Stimulated activated CD4-positive, alpha-beta T cell treated with anti-CD3 and anti-CD28 coated beads, Interleukin-4, amount 100 ng/mL, for 4 hours (primary cell): ENCODE data around the gene CYP46A1.

Experiments used
- DNase-seq, 2 experiments: peaks; one replicate each; pipeline ENCODE4 v3.0.0-alpha.2; 2020

CYP46A1 gene

DNA sequence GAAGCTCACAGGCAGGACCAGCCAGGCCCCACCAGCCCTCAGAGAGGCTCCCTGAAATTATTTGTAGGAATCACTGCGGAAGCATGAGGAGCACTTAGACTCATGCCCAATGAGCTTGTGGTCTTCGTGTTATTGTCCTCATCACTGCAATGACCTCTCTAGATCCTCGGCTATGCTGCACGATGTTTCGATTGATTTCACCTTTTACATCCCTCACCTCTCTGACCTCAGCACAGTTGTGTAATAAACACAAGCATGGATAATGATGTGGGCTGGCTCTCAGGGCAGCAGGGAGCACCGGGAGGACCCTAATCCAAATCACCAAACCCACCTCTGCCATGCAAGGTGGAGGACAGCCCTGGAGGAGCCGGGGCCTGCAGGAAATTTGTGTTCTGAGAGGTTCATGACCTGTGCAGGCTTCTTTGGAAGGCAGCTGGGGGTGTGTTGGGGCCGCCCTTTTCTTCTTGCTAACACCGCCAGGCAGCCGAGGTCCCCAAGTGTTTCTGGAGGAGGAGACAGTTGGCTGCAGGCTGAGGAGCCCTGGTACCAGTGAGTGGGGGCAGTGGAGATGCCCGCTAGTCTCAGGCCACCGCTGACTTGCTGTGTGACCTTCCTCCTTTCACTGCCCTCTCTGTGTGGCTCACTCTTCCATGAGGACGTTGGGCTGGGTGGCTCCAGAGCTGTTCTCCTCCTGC, 79.6 kb downstream of the CYP46A1 start:
- no peak for DNase-seq

DNA sequence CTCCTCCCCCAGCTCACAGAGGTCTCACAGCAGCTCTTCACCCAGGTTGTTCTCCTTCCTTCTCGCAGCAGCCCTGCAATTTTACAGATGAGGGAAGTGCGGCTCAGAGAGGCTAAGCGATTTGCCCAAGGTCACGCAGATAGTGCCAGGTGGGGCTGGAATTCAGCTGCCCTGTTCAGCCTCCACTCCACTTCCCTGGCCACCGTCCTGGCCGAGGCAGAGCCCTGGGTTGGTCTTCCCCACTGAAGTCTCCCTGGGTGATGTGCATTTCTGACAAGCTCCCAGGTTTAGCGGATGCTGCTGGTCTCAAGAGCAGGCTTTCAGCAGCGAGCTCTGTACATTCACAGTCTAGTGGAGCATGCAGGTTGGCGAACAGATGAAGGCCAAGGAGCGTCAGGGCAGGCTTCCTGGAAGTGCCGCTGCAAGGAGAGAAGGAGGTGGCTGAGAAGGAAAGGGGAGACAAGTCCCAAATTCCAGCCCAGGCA, 80.2 kb downstream of the CYP46A1 start:
- no peak for DNase-seq

- DNase-seq: no peak
These were observed 84.3 kb downstream of the CYP46A1 start for GRCh38 chr14:99768381-99768780.

DNA sequence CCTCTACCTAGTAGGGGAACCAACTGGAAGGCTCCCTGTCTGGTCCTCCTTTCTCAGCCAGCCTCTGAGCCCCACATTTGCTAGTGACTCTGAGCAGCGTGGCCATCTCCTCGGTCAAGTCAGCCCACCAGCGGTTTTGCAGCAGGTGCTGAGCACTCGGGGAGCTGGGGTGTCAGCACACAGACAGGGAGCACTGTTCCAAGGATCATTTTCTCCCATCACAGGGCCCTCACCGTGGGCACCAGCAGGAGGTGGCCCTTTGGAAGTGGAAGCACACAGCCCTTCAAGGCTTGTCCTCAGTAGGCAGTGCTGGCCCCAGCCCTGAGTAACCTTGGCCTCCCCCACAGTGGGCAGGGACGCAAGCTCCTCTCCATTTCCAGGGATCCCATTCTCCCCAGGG, 85.0 kb downstream of the CYP46A1 start:
- no peak for DNase-seq

GRCh38 chr14:99769799-99770198, 85.7 kb downstream of the CYP46A1 start:
- DNase-seq: no peak

DNA sequence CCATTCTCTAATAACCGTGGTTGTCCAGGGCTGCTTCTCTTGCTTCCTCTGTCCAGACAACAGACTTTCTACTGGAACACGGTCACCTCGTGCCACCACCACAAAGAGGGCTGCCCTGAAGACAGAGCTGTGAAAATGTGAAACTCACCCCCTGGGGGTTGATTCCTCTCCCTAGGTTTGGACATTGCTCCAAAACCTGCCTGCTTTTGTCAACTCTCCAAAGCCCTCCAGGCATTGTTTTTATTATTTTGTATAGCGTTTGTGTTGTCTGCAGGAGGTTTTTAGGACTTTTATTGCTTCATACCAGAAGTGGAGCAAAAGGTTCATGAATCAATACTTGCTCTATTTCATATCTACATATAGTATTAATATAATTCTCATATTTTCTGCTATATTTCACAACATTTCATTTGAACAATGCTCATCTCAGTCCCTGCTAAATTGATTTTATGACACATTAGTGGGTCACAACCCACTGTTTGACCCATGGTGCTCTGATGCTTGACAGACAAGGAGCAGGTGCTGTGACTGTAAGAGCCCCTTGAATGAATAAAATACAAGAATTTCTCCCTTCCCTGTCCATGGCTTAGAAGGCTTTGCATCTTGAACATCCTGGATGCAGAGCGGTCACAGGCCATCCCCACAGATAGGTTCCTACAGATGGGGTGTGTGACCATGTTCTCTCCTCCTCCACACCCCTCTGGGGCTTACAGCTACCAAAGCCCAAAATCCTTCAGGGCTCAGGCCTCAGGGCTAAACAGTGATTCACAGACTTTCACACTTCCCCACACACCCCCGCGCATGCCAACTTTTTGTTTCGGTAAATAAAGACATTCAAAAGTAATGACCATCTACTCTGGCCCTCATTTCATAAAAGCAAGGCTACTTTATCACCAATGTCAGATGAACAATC, 88.5 kb downstream of the CYP46A1 start:
- DNase-seq: no peak

DNA sequence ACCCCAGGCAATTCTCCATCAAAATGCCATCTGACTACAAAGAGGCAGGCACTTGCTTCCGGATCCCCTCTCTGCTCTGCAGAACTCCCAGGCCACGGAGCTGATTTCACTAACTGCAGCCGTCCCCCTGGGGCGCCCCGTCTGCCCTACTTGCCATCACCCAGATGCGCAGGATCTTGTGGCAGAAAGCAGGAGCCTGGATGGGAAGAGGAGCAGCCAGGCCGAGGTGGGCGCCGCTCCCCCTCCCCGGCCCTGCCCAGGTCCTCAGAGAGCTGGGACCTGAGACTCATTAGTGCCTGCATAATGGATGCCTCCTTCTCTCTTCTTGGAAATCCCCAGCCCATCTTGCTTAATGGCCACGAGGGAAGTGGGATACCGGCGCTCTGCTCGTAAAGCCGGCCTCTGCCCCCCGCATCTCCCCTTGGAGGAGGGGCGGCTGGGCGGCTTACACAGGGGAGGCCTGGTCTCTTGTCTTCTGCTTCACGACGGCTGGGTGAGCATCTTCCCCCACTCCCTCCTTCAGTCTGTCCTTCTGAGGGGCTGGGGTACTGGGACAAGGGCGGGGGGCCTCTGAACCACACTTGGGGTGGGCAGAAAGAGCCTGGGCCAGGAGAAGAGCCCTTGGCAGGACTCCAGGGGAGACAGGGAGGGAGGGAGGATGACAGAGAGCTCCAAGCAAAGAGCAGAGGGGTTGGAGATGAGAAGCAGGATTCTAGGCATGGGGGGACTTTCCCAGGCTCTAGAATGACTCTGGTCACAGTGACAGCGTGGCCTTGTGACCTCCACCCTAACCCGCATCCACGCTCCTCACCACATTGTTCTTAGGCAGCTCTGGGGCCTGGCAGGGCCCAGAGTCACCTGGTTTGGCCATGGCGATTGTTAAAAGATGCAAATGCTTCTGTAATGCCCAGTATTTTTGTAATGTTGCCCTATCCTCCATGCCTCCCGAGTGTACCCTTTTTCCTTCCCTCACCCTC, 89.7 kb downstream of the CYP46A1 start:
- no peak for DNase-seq

DNA sequence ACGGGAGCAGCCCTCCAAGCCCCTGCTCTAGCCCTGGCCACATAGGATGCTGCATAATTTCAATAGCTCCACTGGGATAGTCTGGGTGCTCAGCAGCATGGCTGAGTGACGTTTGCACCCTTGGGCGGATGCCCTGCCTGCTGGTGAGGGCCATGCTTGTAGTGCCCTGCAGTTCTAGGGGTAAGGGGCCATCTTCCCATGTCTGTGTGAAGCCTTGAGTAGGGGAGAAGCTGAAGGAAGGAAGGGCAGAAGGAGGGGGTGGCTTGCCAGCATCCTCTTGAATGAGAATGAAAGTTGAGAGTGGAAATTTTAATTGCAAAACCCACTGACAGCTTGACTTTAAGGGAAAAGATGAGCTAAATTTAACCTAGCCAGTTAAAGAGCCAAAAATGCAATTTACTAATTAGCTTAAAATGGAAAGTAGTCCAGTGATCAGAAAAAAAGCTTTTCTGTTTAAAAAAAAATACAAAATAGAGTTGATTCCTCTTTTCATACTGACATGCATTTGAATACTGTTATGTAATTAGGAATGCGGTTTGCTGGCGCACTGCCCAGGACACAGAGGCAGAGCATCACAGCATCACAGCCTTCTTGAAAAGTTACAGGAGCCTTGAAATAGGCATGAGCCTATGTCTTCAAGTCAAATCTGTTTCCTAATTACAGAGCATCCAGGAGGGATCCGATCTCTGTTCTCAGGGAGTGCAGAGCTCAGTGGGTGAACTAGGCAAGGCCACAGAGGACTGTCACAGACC, 90.6 kb downstream of the CYP46A1 start:
- DNase-seq: no peak

GRCh38 chr14:99775351-99775750, 91.3 kb downstream of the CYP46A1 start:
- DNase-seq: no peak
